Measurements from ENCODE around the gene AEN. TPM values are rescaled to one million over a fixed set of nuclear protein-coding genes. Genes with fewer than 3 reads are reported as not detected.

AEN gene
- total RNA-seq, 2 donors from 2014 or later = 64.7 to 76.4 TPM

- peaks cover 29% of the 10 kb centered on the region for H3K27me3 Mint-ChIP-seq (ENCODE audit: insufficient read depth)
- H3K4me3 Mint-ChIP-seq = no peak overlapping the region
- H3K9me3 Mint-ChIP-seq = no peaks in the 10 kb centered on the region
- Histone ChIP-seq H3K9me3 (ENCODE audit: control insufficient read depth, low read length) (no peaks in the 10 kb centered on the region), H3K9ac (ENCODE audit: extremely low read depth, low read length, poor library complexity, severe bottlenecking) (no peak overlapping the region), H3K4me3 (ENCODE audit: low read length) (no peak overlapping the region), H3K36me3 (ENCODE audit: control insufficient read depth, insufficient read depth, low read length) (peaks cover 88% of the 10 kb centered on the region), H3K27me3 (ENCODE audit: control insufficient read depth, insufficient read depth, low read length, poor library complexity, severe bottlenecking) (peaks cover 19% of the 10 kb centered on the region), H3K4me1 (ENCODE audit: control insufficient read depth, insufficient read depth, low read length) (peaks cover 36% of the 10 kb centered on the region), H3K27ac (ENCODE audit: low read depth, low read length) (peak overlapping the region; percentile 2)
- WGBS, 2 experiments (ENCODE audit: insufficient coverage in 1 of 2, insufficient read length in 1 of 2) = 84 to 89% methylated on average over 4 of the region's 4 CpGs
- TF ChIP-seq, protein P1, sequence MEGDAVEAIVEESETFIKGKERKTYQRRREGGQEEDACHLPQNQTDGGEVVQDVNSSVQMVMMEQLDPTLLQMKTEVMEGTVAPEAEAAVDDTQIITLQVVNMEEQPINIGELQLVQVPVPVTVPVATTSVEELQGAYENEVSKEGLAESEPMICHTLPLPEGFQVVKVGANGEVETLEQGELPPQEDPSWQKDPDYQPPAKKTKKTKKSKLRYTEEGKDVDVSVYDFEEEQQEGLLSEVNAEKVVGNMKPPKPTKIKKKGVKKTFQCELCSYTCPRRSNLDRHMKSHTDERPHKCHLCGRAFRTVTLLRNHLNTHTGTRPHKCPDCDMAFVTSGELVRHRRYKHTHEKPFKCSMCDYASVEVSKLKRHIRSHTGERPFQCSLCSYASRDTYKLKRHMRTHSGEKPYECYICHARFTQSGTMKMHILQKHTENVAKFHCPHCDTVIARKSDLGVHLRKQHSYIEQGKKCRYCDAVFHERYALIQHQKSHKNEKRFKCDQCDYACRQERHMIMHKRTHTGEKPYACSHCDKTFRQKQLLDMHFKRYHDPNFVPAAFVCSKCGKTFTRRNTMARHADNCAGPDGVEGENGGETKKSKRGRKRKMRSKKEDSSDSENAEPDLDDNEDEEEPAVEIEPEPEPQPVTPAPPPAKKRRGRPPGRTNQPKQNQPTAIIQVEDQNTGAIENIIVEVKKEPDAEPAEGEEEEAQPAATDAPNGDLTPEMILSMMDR (conservative IDR thresholded peaks at IDR 0.05) = no peak
- H3K27ac Mint-ChIP-seq = no peak overlapping the region
- H3K4me1 Mint-ChIP-seq = peaks cover 62% of the 10 kb centered on the region
- no peak for DNase-seq
- peaks cover 40% of the 10 kb centered on the region for H3K36me3 Mint-ChIP-seq (ENCODE audit: low read depth)
Measured at GRCh38 chr15:88609344-88610090, 11.6 kb upstream of the AEN start.

DNA sequence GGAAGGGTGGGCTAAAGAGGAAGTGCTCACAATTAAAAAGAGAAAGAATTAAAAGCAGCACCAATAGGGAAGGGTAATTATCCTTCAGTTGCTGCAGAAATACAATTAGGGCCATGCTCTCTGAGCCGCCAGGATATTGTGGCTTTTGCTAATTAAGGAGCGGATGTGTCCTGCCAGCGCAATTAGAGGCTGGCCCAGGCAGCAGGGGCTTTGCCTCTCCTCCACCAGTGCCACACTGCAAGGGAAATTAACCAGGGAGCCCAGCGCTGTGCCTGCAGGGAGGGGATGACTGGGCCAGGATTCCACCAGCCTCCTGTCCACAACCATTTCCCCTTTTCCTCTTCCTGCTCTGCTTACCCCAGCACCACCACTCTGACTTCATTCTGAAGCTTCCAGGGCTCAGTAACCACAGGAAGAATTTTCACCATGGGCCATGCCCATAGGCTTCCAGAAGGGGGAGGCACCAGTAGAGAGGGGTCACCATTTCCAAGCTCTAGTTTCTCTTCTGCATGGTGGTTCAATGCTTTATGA, 10.4 kb upstream of the AEN start:
- Histone ChIP-seq H3K36me3 (ENCODE audit: control insufficient read depth, insufficient read depth, low read length) (peaks cover 94% of the 10 kb centered on the region), H3K4me3 (ENCODE audit: low read length) (no peak overlapping the region), H3K9me3 (ENCODE audit: control insufficient read depth, low read length) (no peaks in the 10 kb centered on the region), H3K27me3 (ENCODE audit: control insufficient read depth, insufficient read depth, low read length, poor library complexity, severe bottlenecking) (peaks cover 13% of the 10 kb centered on the region), H3K9ac (ENCODE audit: extremely low read depth, low read length, poor library complexity, severe bottlenecking) (no peak overlapping the region), H3K27ac (ENCODE audit: low read depth, low read length) (no peak overlapping the region), H3K4me1 (ENCODE audit: control insufficient read depth, insufficient read depth, low read length) (peaks cover 27% of the 10 kb centered on the region)
- peaks cover 52% of the 10 kb centered on the region for H3K36me3 Mint-ChIP-seq (ENCODE audit: low read depth)
- no peak overlapping the region for H3K4me3 Mint-ChIP-seq
- H3K27ac Mint-ChIP-seq = peak overlapping the region; percentile 75
- WGBS, 2 experiments (ENCODE audit: insufficient coverage in 1 of 2, insufficient read length in 1 of 2) = 66% methylated on average over 4 of the region's 4 CpGs; no CpG with 5 or more reads in 1 of the 2 experiments
- TF ChIP-seq, protein P1 (conservative IDR thresholded peaks at IDR 0.05) = peak; percentile 64
- peaks cover 18% of the 10 kb centered on the region for H3K27me3 Mint-ChIP-seq (ENCODE audit: insufficient read depth)
- H3K9me3 Mint-ChIP-seq = no peaks in the 10 kb centered on the region
- peaks cover 60% of the 10 kb centered on the region for H3K4me1 Mint-ChIP-seq
- peak; percentile 73 for DNase-seq

GRCh38 chr15:88612186-88612796, 8.8 kb upstream of the AEN start:
- Histone ChIP-seq H3K27ac (ENCODE audit: low read depth, low read length) (no peak overlapping the region), H3K9ac (ENCODE audit: extremely low read depth, low read length, poor library complexity, severe bottlenecking) (no peak overlapping the region), H3K4me1 (ENCODE audit: control insufficient read depth, insufficient read depth, low read length) (peaks cover 23% of the 10 kb centered on the region), H3K27me3 (ENCODE audit: control insufficient read depth, insufficient read depth, low read length, poor library complexity, severe bottlenecking) (no peaks in the 10 kb centered on the region), H3K36me3 (ENCODE audit: control insufficient read depth, insufficient read depth, low read length) (peaks cover 94% of the 10 kb centered on the region), H3K4me3 (ENCODE audit: low read length) (no peak overlapping the region), H3K9me3 (ENCODE audit: control insufficient read depth, low read length) (no peaks in the 10 kb centered on the region)
- no peak overlapping the region for H3K4me3 Mint-ChIP-seq
- TF ChIP-seq, protein P1 (conservative IDR thresholded peaks at IDR 0.05) = no peak
- peaks cover 56% of the 10 kb centered on the region for H3K4me1 Mint-ChIP-seq
- DNase-seq = peak; percentile 72
- H3K9me3 Mint-ChIP-seq = no peaks in the 10 kb centered on the region
- WGBS, 2 experiments (ENCODE audit: insufficient coverage in 1 of 2, insufficient read length in 1 of 2) = 74 to 83% methylated on average over 1 to 7 of the region's 7 CpGs
- H3K27ac Mint-ChIP-seq = peak overlapping the region; percentile 79
- peaks cover 2% of the 10 kb centered on the region for H3K27me3 Mint-ChIP-seq (ENCODE audit: insufficient read depth)
- peaks cover 51% of the 10 kb centered on the region for H3K36me3 Mint-ChIP-seq (ENCODE audit: low read depth)
